Hepatocyte (in vitro differentiated cells): ENCODE data around the gene WIPF3. TPM values are rescaled to one million over a fixed set of nuclear protein-coding genes. Genes with fewer than 3 reads are reported as not detected.

Experiments
- DNase-seq: peaks from one replicate; pipeline ENCODE4 v3.0.0-alpha.2; 2016; ENCODE audit warnings: low spot score
- H2AFZ ChIP-seq: fragments of 200-600 bp; sonication (generic); 2 replicates; pipeline ENCODE4 v1.6.0; 2016; ENCODE audit warnings: antibody characterized with exemption, mild to moderate bottlenecking
- H3K27ac ChIP-seq: fragments of 200-600 bp; sonication (generic); 2 replicates; pipeline ENCODE4 v1.5.1; 2016; ENCODE audit warnings: mild to moderate bottlenecking
- H3K27me3 ChIP-seq: fragments of 200-600 bp; sonication (generic); 2 replicates; pipeline ENCODE4 v1.6.1; 2016
- H3K36me3 ChIP-seq: fragments of 200-600 bp; sonication (generic); replicated peaks from 2 replicates; pipeline ENCODE4 v1.5.1; 2016; ENCODE audit warnings: low read depth; ENCODE audit not compliant: insufficient read depth
- H3K4me1 ChIP-seq: fragments of 200-600 bp; sonication (generic); 2 replicates; pipeline ENCODE4 v1.5.1; 2016; ENCODE audit warnings: mild to moderate bottlenecking, moderate library complexity; ENCODE audit not compliant: insufficient read depth
- H3K4me2 ChIP-seq: fragments of 200-600 bp; sonication (generic); 2 replicates; pipeline ENCODE4 v1.6.0; 2016
- H3K4me3 ChIP-seq: fragments of 200-600 bp; sonication (generic); 2 replicates; pipeline ENCODE4 v1.5.1; 2016; ENCODE audit warnings: mild to moderate bottlenecking
- H3K79me2 ChIP-seq: fragments of 200-600 bp; sonication (generic); 2 replicates; pipeline ENCODE4 v1.6.0; 2017; ENCODE audit warnings: mild to moderate bottlenecking
- H3K9me2 ChIP-seq: fragments of 200-600 bp; sonication (generic); replicated peaks from 2 replicates; pipeline ENCODE4 v1.6.0; 2017; ENCODE audit warnings: mild to moderate bottlenecking; ENCODE audit not compliant: insufficient read depth
- H3K9me3 ChIP-seq: fragments of 200-600 bp; sonication (generic); 2 replicates; pipeline ENCODE4 v1.5.1; 2016; ENCODE audit warnings: low read depth, mild to moderate bottlenecking
- H4K20me1 ChIP-seq: fragments of 200-600 bp; sonication (generic); 2 replicates; pipeline ENCODE4 v1.6.0; 2016; ENCODE audit warnings: mild to moderate bottlenecking; ENCODE audit not compliant: insufficient read depth, poor library complexity, severe bottlenecking
- CTCF ChIP-seq: fragments of 200-600 bp; sonication (generic); IDR thresholded peaks from 2 replicates; pipeline ENCODE4 v1.5.1; 2016; ENCODE audit warnings: antibody characterized with exemption, mild to moderate bottlenecking; ENCODE audit not compliant: poor library complexity
- EZH2 ChIP-seq: fragments of 200-600 bp; sonication (generic); IDR thresholded peaks from 2 replicates; pipeline ENCODE4 v1.6.1; 2016; ENCODE audit warnings: antibody characterized with exemption, mild to moderate bottlenecking, borderline replicate concordance
- EZH2phosphoT487 ChIP-seq: fragments of 200-600 bp; sonication (generic); IDR thresholded peaks from one replicate; pipeline ENCODE4 v1.6.1; 2018; ENCODE audit warnings: antibody characterized with exemption, mild to moderate bottlenecking, low read depth, moderate library complexity; ENCODE audit not compliant: unreplicated experiment, severe bottlenecking
- WGBS: methylation state at CpG from one replicate; pipeline ENCODE4 v1.1.6; 2016; ENCODE audit warnings: low lambda C conversion rate; ENCODE audit errors: missing lambda C conversion rate; 5-methylcytosine and 5-hydroxymethylcytosine counted together
- polyA plus RNA-seq: library from polyadenylated mRNA; unstranded; fragments of >200 nt; fragmentation: Nextera tagmentation; extraction: Ambion mirVana; gene quantifications from 2 replicates; pipeline ENCODE4 v1.2.1, GENCODE V29; 2016
- total RNA-seq: library from RNA; depleted of rRNA; stranded (reverse); fragments of >200 nt; gene quantifications from 2 replicates; pipeline ENCODE4 v1.2.3, GENCODE V29; 2014

The WIPF3 gene
- total and polyA plus RNA-seq, 2 experiments from 2014 or later = 0.98 to 2.4 TPM

GRCh38 chr7:29840701-29841100 lies 34.4 kb downstream of the WIPF3 start:
- 82% methylated on average over 6 of the region's 6 CpGs for WGBS
- no peaks in the 10 kb centered on the region for H3K79me2 ChIP-seq
- H3K4me2 ChIP-seq = no peak overlapping the region

GRCh38 chr7:29841926-29842701 lies 35.8 kb downstream of the WIPF3 start:
- Histone ChIP-seq H4K20me1 (no peaks in the 10 kb centered on the region), H3K4me2 (no peak overlapping the region), H3K27ac (no peak overlapping the region), H3K36me3 (no peaks in the 10 kb centered on the region), H3K9me2 (no peaks in the 10 kb centered on the region), H3K4me1 (no peaks in the 10 kb centered on the region), H3K79me2 (no peaks in the 10 kb centered on the region), H3K9me3 (no peaks in the 10 kb centered on the region), H3K27me3 (no peaks in the 10 kb centered on the region), H3K4me3 (no peak overlapping the region), H2AFZ (no peak overlapping the region)
- no peak for DNase-seq
- WGBS = 85% methylated on average over 11 of the region's 11 CpGs
- TF ChIP-seq CTCF (no peak), EZH2phosphoT487 (no peak)

More at GRCh38 chr7:29840701-29841100, 34.4 kb downstream of the WIPF3 start:
- no peak overlapping the region for H2AFZ ChIP-seq
- H3K4me1 ChIP-seq = no peaks in the 10 kb centered on the region
- H3K27me3 ChIP-seq = no peaks in the 10 kb centered on the region
- no peaks in the 10 kb centered on the region for H4K20me1 ChIP-seq
- H3K27ac ChIP-seq = no peak overlapping the region
- H3K9me2 ChIP-seq = no peaks in the 10 kb centered on the region
- no peak overlapping the region for H3K4me3 ChIP-seq
- no peaks in the 10 kb centered on the region for H3K9me3 ChIP-seq
- H3K36me3 ChIP-seq = no peaks in the 10 kb centered on the region
- TF ChIP-seq CTCF (no peak), EZH2phosphoT487 (no peak), EZH2 (no peak)
- DNase-seq = no peak

GRCh38 chr7:29843093-29843492 lies 36.8 kb downstream of the WIPF3 start:
- DNase-seq = no peak
- Histone ChIP-seq H3K4me2 (no peak overlapping the region), H3K4me3 (no peak overlapping the region), H2AFZ (no peak overlapping the region), H3K36me3 (no peaks in the 10 kb centered on the region), H3K27ac (no peak overlapping the region), H4K20me1 (no peaks in the 10 kb centered on the region), H3K9me2 (no peaks in the 10 kb centered on the region), H3K27me3 (no peaks in the 10 kb centered on the region), H3K4me1 (no peaks in the 10 kb centered on the region), H3K79me2 (no peaks in the 10 kb centered on the region), H3K9me3 (no peaks in the 10 kb centered on the region)
- 90% methylated on average over 8 of the region's 8 CpGs for WGBS
- TF ChIP-seq EZH2 = no peak
- TF ChIP-seq EZH2phosphoT487 = no peak
- TF ChIP-seq CTCF = no peak
